Coronary artery (tissue), 2 donors: ENCODE measurements around the gene C1QTNF5.

Experiments used
- DNase-seq: peaks from one replicate; pipeline ENCODE4 v3.0.0-alpha.2; 2017; ENCODE audit warnings: low spot score
- H3K27ac ChIP-seq, 2 donors: fragments of 200-600 bp; sonication (generic); one replicate each; pipeline ENCODE4 v1.5.1; 2016 to 2019
- H3K4me3 ChIP-seq: fragments of 200-600 bp; sonication (generic); 2 replicates; pipeline ENCODE4 v1.5.1; 2016; ENCODE audit warnings: mild to moderate bottlenecking, moderate library complexity
- TF ChIP-seq, protein P1 (sequence below): fragments of 200-600 bp; sonication (generic); IDR thresholded peaks from one replicate; pipeline ENCODE4 v1.5.1; 2019; ENCODE audit warnings: antibody characterized with exemption

C1QTNF5 gene

DNA sequence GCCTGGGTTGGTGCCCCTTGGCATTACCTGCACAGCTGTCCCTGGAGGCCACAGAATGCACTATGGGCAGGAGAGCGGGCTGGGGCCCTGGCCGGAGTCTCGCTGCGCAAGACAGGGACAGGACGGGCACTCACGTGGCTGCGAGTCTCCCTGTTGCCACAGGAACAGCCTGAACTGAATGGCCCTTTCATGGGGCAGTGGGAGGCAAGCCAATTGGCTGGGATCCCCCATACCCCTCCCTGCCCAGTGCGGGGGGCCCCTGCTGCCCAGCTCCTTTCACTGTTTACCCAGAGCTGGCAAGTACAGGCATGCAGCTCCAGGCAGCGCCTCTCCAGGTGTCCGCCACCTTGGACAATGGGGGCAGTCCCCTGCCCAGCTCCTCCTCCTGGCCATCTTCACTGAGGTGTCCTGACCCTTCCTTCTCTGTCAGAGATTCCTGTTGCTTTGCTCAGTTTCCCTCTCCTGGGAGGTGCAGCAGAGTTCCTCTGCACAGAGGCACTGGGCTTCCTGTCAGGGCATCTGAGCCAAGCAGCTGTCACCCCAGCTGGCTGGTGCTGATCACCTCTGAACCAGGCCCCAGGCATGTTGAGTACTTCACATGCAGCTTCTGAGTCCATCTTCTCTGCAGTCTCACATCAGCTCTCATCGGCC lies 35.6 kb upstream of the C1QTNF5 start:
- no peak for DNase-seq
- TF ChIP-seq, protein P1, sequence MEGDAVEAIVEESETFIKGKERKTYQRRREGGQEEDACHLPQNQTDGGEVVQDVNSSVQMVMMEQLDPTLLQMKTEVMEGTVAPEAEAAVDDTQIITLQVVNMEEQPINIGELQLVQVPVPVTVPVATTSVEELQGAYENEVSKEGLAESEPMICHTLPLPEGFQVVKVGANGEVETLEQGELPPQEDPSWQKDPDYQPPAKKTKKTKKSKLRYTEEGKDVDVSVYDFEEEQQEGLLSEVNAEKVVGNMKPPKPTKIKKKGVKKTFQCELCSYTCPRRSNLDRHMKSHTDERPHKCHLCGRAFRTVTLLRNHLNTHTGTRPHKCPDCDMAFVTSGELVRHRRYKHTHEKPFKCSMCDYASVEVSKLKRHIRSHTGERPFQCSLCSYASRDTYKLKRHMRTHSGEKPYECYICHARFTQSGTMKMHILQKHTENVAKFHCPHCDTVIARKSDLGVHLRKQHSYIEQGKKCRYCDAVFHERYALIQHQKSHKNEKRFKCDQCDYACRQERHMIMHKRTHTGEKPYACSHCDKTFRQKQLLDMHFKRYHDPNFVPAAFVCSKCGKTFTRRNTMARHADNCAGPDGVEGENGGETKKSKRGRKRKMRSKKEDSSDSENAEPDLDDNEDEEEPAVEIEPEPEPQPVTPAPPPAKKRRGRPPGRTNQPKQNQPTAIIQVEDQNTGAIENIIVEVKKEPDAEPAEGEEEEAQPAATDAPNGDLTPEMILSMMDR: no peak
- Histone ChIP-seq H3K27ac (peak overlapping the region; percentile 82 to 90), H3K4me3 (peak overlapping the region; percentile 5)

DNA sequence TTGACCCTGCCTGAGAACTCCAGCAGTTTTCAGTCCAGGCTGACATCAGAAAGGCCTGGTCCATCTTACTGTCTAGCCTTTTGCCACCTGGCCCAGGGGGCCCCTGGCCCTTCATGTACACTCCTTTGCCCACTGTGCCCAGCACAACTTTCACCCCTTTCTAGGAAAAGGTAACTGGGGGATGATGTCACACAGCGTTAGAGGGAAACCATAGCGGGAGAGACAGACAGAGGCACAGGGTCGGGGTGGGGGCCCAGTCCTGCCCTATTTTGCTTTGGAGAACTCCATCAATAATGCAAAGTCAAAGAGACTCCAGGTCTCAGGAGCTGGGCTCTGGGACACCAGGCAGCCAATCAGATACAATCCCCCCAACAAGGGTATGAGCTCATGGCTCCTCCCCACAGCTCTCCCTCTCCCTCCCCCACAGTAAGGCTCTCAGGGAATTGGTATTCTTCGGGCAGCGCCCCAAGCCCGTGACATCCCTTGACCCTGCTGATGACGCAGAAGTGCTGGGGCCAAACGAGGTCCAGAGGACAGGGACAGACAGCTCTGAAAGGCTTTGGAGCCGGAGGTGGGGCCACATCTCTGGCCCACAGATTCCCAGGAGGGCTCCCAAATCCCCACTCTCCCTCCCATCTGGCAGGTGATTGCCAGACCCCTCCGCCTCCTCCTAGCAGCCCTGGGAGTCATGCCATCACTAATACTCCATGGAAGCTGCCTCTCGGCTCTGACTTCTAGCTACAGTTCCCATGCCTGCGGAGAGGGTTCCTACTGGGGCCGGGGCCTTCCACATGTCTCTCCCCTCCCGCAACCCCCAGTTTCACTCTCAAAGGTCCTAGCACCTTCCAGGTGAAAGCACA lies 34.9 kb upstream of the C1QTNF5 start:
- H3K27ac ChIP-seq: peak overlapping the region; percentile 82 to 90
- DNase-seq: no peak
- TF ChIP-seq, protein P1: no peak
- H3K4me3 ChIP-seq: peak overlapping the region; percentile 5

DNA sequence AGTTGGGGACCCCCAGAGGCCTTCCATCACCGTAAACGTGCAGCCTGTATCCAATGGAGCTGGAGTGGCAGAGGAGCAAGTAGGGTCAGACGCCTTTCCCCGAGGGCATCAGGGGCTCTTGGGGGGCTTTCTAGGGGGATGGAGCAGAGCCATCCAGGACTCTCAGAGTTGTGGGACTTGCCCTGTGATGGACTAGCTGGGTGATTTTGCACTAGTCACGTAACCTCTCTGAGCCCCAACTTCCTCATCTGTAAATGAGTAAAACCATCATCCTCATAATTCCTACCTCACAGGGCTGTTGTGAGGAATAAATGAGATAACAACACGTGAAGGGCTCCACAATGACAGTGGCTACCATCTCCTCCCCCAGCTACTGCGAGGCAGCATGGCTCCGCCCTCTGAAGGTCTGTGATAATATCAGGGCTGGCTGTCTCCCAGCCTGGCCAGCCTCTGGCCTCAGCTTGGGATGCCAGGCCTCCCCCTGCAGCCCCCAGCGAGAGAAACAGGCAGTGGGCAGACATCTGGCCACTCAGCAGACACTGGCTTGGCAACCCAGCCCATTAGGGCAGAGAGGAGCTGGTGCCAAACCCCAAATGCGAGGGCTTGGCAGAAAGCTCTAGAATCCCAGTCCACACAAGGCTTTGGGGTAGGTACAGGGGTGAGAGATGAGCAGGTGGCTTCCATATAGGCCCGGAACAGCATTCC lies 34.1 kb upstream of the C1QTNF5 start:
- TF ChIP-seq, protein P1: no peak
- H3K27ac ChIP-seq: peak overlapping the region; percentile 82 to 90
- peak; percentile 38 for DNase-seq
- H3K4me3 ChIP-seq: no peak overlapping the region

DNA sequence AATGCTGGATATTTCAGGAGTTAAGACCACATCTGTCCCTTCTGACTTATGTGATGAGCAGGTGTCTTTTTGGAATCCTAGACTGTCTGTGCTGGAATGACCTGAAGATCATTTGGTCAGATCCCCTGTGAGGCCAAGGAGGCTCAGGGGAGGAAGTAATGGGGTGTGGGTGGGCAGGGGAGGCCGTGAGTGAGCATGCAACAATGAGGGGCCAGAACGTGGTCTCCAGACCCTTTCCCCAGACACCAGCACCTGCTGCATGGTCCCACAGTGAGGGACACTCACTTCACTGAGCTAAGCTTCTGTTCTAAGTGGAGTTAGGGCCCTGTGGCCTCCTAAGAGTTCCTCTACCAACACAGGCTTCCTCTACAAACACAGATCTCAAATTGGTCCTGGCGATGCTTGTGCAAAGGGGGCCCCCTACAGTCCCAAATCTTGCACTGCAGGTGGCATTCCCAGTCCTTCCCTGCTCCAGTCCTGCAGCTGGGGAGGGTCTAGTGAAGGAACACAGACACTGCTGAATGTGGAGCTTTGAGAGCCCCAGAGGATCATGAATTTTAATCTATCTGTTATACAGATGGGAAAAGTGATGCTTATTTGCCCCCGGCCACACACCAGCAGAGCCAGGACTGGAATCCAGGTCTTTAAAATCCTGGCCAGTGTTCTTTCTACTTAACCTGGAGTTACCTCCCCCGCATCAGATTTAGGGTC lies 33.4 kb upstream of the C1QTNF5 start:
- peak overlapping the region; percentile 82 to 90 for H3K27ac ChIP-seq
- TF ChIP-seq, protein P1: peak; percentile 69
- peak; percentile 64 for DNase-seq
- H3K4me3 ChIP-seq: no peak overlapping the region

DNA sequence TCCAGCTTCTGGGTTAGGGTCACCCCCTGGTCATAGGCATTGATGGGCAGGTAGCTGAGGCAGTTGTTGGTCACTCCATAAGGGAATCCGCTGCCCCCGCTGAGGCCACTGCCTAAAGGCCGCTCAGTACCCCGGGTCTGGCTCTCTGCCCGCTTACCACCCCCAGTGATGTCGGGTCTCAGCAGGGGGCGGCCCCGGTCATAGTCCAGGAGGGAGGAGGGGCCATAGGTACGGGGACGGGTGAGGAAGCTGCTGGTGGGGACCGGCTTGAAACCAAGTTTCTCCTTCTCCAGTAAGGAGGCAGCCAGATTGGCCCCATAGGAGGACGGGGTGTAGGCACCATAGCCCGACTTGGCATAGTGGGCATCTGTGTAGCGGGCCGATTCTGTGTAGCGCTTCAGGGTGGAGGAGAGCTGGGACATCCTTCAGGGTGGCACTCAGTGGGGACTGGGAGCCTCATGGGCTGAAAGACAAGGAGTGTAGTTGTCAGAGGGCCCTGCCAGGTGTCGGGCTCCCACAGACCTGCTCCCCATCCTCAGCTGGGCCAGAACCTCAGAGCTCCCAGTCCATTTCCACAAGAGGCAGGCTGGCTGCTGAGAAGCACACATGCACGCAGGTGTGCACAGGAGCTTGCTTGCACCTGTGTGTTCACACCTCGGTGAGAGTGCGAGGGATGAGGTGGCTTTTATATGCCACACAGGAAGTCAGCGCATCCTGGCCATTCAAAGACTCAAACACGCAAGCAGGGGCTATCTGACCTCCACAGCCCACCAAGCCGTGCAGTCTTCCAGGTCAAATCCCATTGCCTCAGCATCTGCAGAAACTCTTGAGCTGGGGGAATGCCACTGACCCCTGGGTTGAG lies 32.6 kb upstream of the C1QTNF5 start:
- TF ChIP-seq, protein P1: no peak
- no peak overlapping the region for H3K4me3 ChIP-seq
- no peak overlapping the region for H3K27ac ChIP-seq
- DNase-seq: no peak
